G401 (cell line): Measurements from ENCODE around the gene BAG5. TPM values are rescaled to one million over a fixed set of nuclear protein-coding genes. Genes with fewer than 3 reads are reported as not detected.
A peak's percentile ranks its signal among the peaks of the same experiment; 100 is the strongest.

Experiments used
- DNase-seq: peaks from one replicate; pipeline ENCODE4 v3.0.0-alpha.2; 2015; ENCODE audit warnings: low spot score
- in situ Hi-C: cut with HindIII; loops from 2 replicates; pipeline ENCODE4 v1.10.0; 2016; ENCODE audit warnings: low sequenced_read_pairs, mixed read lengths
- total RNA-seq: library from RNA; depleted of rRNA; stranded (reverse); fragments of >200 nt; shearing (Covaris generic); gene quantifications from 2 replicates; pipeline ENCODE4 v1.2.3, GENCODE V29; 2014

Gene BAG5
- total RNA-seq, 1 experiment from 2014 or later, result 12.2 TPM

- in situ Hi-C loops, result no loop called here
- peak; percentile 91 for DNase-seq
These were observed 12.8 kb downstream of the BAG5 start for GRCh38 chr14:103549361-103550311.

GRCh38 chr14:103548463-103549351 is 13.8 kb downstream of the BAG5 start:
- in situ Hi-C loops, result no loop called here

GRCh38 chr14:103547941-103548462 is 14.5 kb downstream of the BAG5 start:
- in situ Hi-C loops, result no loop called here
- DNase-seq, result no peak

More at GRCh38 chr14:103548463-103549351, 13.8 kb downstream of the BAG5 start:
- no peak for DNase-seq

GRCh38 chr14:103547455-103547940 is 15.0 kb downstream of the BAG5 start:
- no peak for DNase-seq
- in situ Hi-C loops, result no loop called here

- in situ Hi-C loops, result no loop called here
- DNase-seq, result peak; percentile 94
These were observed 15.6 kb downstream of the BAG5 start for GRCh38 chr14:103546652-103547454.

- in situ Hi-C loops, result no loop called here
- DNase-seq, result no peak
These were observed 16.4 kb downstream of the BAG5 start for GRCh38 chr14:103545915-103546651.

GRCh38 chr14:103545219-103545914 is 17.1 kb downstream of the BAG5 start:
- no peak for DNase-seq
- in situ Hi-C loops, result no loop called here

GRCh38 chr14:103544388-103545218 is 17.9 kb downstream of the BAG5 start:
- in situ Hi-C loops, result no loop called here
- DNase-seq, result peak; percentile 92

- in situ Hi-C loops, result no loop called here
- no peak for DNase-seq
These were observed 18.6 kb downstream of the BAG5 start for GRCh38 chr14:103543721-103544387.

- DNase-seq, result no peak
- in situ Hi-C loops, result no loop called here
These were observed 19.3 kb downstream of the BAG5 start for GRCh38 chr14:103543140-103543539.

GRCh38 chr14:103542605-103543088 is 19.8 kb downstream of the BAG5 start:
- DNase-seq, result no peak
- in situ Hi-C loops, result no loop called here

- in situ Hi-C loops, result no loop called here
- no peak for DNase-seq
These were observed 20.5 kb downstream of the BAG5 start for GRCh38 chr14:103541709-103542604.

GRCh38 chr14:103540821-103541708 is 21.4 kb downstream of the BAG5 start:
- in situ Hi-C loops, result no loop called here
- no peak for DNase-seq
